HepG2 (cell line): Measurements from ENCODE around the gene AQP6. TPM values are rescaled to one million over a fixed set of nuclear protein-coding genes. Genes with fewer than 3 reads are reported as not detected.

Experiments used
- ATAC-seq: fragments of 200-7000 bp; cut with Tn5 transposase; 3 replicates; pipeline ENCODE4 v1.9.1; 2020; ENCODE audit warnings: mild to moderate bottlenecking, moderate library complexity
- BruUV-seq: library from RNA; stranded (reverse); fragments of 400-500 nt; replicated peaks from 2 replicates; lab custom pipeline; 2021; lab: Mats Ljungman, UMichigan
- CTCF ChIA-PET: fragments of 300-600 bp; formaldehyde crosslinking; extraction: SDS; loops from one replicate; lab custom pipeline; 2021; ENCODE audit warnings: low total read pairs, inconsistent platforms, low intra/inter-chr PET ratio; lab: Yijun Ruan, JAX
- POLR2A ChIA-PET: fragments of 350-600 bp; sonication (Branson Sonifier 250); formaldehyde crosslinking; loops from one replicate; lab custom pipeline; 2020; ENCODE audit warnings: antibody characterized with exemption, inconsistent platforms; lab: Yijun Ruan, JAX
- DNase-seq: peaks from one replicate; pipeline ENCODE4 v3.0.0-alpha.2; 2015; ENCODE audit warnings: low spot score
- FAIRE-seq: peaks from 3 replicates; lab custom pipeline; 2011; peaks lifted over from hg19 to GRCh38; lab: Jason Lieb, UNC
- H2AFZ ChIP-seq: one replicate; pipeline ENCODE4 v1.6.1; 2011; ENCODE audit warnings: low read length, inconsistent platforms
- H3K27ac ChIP-seq: fragments of 300-600 bp; 3 replicates; pipeline ENCODE4 v1.8.0; 2011; ENCODE audit warnings: mixed run types, mild to moderate bottlenecking, mixed read lengths, low read length, inconsistent platforms; ENCODE audit not compliant: insufficient read depth; ENCODE audit errors: extremely low read length
- H3K27me3 ChIP-seq, 2 experiments: fragments of 200-600 bp in 1 of 2; 2 replicates in 1 of 2; 3 replicates in 1 of 2; pipeline versions ENCODE4 v1.6.0 to v1.8.0; 2011; ENCODE audit warnings: low read length in 2 of 2, mild to moderate bottlenecking in 2 of 2, moderate library complexity in 2 of 2, inconsistent platforms in 1 of 2; ENCODE audit not compliant: insufficient read depth in 2 of 2, control insufficient read depth in 1 of 2
- H3K36me3 ChIP-seq, 2 experiments: fragments of 200-600 bp in 1 of 2; replicated peaks in 1 of 2; 2 replicates in 1 of 2; 3 replicates in 1 of 2; pipeline versions ENCODE4 v1.5.1 to v1.8.0; 2011; ENCODE audit warnings: low read length in 2 of 2, inconsistent platforms in 1 of 2; ENCODE audit not compliant: insufficient read depth in 2 of 2, control insufficient read depth in 1 of 2
- H3K4me1 ChIP-seq: 2 replicates; pipeline ENCODE4 v1.5.1; 2012; ENCODE audit warnings: low read length, inconsistent platforms; ENCODE audit not compliant: insufficient read depth
- H3K4me2 ChIP-seq: 2 replicates; pipeline ENCODE4 v1.6.0; 2011; ENCODE audit warnings: low read depth, low read length, inconsistent platforms
- H3K4me3 ChIP-seq, 3 experiments: fragments of 200-600 bp in 1 of 3; sonication (generic), shearing (Covaris generic) in 1 of 3; replicated peaks in 1 of 3; 2 replicates each; pipeline ENCODE4 v1.5.1; 2011 to 2016; ENCODE audit warnings: low read length in 3 of 3, inconsistent platforms in 2 of 3, low read depth in 2 of 3, mild to moderate bottlenecking in 2 of 3, control low read depth in 1 of 3, mixed read lengths in 1 of 3; ENCODE audit not compliant: insufficient read depth in 1 of 3
- H3K79me2 ChIP-seq: one replicate; pipeline ENCODE4 v1.6.1; 2011; ENCODE audit warnings: low read length, inconsistent platforms; ENCODE audit not compliant: insufficient read depth
- H3K9ac ChIP-seq: 2 replicates; pipeline ENCODE4 v1.6.0; 2011; ENCODE audit warnings: mild to moderate bottlenecking, low read depth, low read length, inconsistent platforms; ENCODE audit not compliant: insufficient read depth
- H3K9me3 ChIP-seq: 2 replicates; pipeline ENCODE4 v1.5.1; 2012; ENCODE audit warnings: mild to moderate bottlenecking, low read length
- H4K20me1 ChIP-seq: 2 replicates; pipeline ENCODE4 v1.6.0; 2011; ENCODE audit warnings: inconsistent platforms, mild to moderate bottlenecking, low read length, moderate library complexity; ENCODE audit not compliant: insufficient read depth
- DMAP1 ChIP-seq: IDR thresholded peaks from 2 replicates; pipeline ENCODE4 v1.6.1; 2016
- DZIP1 ChIP-seq: sonication (generic); formaldehyde crosslinking; IDR thresholded peaks from 2 replicates; pipeline ENCODE4 v1.5.0; 2020; ENCODE audit warnings: mild to moderate bottlenecking, missing genetic modification reagents
- EEA1 ChIP-seq: sonication (generic); formaldehyde crosslinking; IDR thresholded peaks from 2 replicates; pipeline ENCODE4 v1.5.1; 2020; ENCODE audit warnings: mild to moderate bottlenecking, missing genetic modification reagents, borderline replicate concordance
- MED1 ChIP-seq: sonication (generic); formaldehyde crosslinking; IDR thresholded peaks from 2 replicates; pipeline ENCODE4 v1.4.0; 2020; ENCODE audit warnings: missing genetic modification reagents
- NFIC ChIP-seq: IDR thresholded peaks from 2 replicates; pipeline ENCODE4 v1.6.1; 2012; ENCODE audit warnings: mild to moderate bottlenecking, low read length, inconsistent platforms
- SALL2 ChIP-seq: sonication (generic); formaldehyde crosslinking; IDR thresholded peaks from 2 replicates; pipeline ENCODE4 v1.8.1; 2023; ENCODE audit warnings: mild to moderate bottlenecking, missing genetic modification reagents, inconsistent platforms
- ZFP41 ChIP-seq: sonication (generic); formaldehyde crosslinking; IDR thresholded peaks from 2 replicates; pipeline ENCODE4 v1.4.0; 2020; ENCODE audit warnings: mild to moderate bottlenecking, missing genetic modification reagents, borderline replicate concordance
- ZNF253 ChIP-seq: sonication (generic); formaldehyde crosslinking; IDR thresholded peaks from 2 replicates; pipeline ENCODE4 v1.8.0; 2022; ENCODE audit warnings: mild to moderate bottlenecking, missing genetic modification reagents, borderline replicate concordance
- ZNF451 ChIP-seq: sonication (generic); formaldehyde crosslinking; IDR thresholded peaks from 2 replicates; pipeline ENCODE4 v1.5.0; 2020; ENCODE audit warnings: mild to moderate bottlenecking, missing genetic modification reagents
- ZNF546 ChIP-seq: sonication (generic); formaldehyde crosslinking; conservative IDR thresholded peaks from 2 replicates; pipeline ENCODE4 v1.8.1; 2023; ENCODE audit warnings: mild to moderate bottlenecking, missing genetic modification reagents
- ZNF598 ChIP-seq: sonication (generic); formaldehyde crosslinking; IDR thresholded peaks from 2 replicates; pipeline ENCODE4 v1.5.1; 2020; ENCODE audit warnings: mild to moderate bottlenecking, missing genetic modification reagents, borderline replicate concordance
- ZNF670 ChIP-seq: sonication (generic); formaldehyde crosslinking; IDR thresholded peaks from 2 replicates; pipeline ENCODE4 v1.8.0; 2022; ENCODE audit warnings: mild to moderate bottlenecking, missing genetic modification reagents, borderline replicate concordance
- ZNF790 ChIP-seq: sonication (generic); formaldehyde crosslinking; IDR thresholded peaks from 2 replicates; pipeline ENCODE4 v1.8.0; 2022; ENCODE audit warnings: missing genetic modification reagents, mild to moderate bottlenecking, borderline replicate concordance
- WGBS: methylation state at CpG from one replicate; pipeline ENCODE4 v1.1.6; 2017; ENCODE audit warnings: low lambda C conversion rate; 5-methylcytosine and 5-hydroxymethylcytosine counted together
- in situ Hi-C: cut with HindIII; loops from 2 replicates; pipeline ENCODE4 v1.10.0; 2017; ENCODE audit warnings: low pct_unique_long_range_greater_than_20kb; ENCODE audit not compliant: extremely low pct_ligation_motif_present
- intact Hi-C: fragments of 100-400 bp; cut with micrococcal nuclease; formaldehyde crosslinking; loops from one replicate; pipeline ENCODE4 v1.10.0; 2022; ENCODE audit not compliant: unreplicated experiment
- polyA plus RNA-seq, 8 experiments: library from polyadenylated mRNA; depleted of rRNA in 3 of 8; stranded (reverse) in 7 of 8; unstranded in 1 of 8; fragments of >200 nt; fragmentation: Illumina TruSeq in 4 of 8; extraction: Trizol in 4 of 8; gene quantifications; 2 replicates each; pipeline versions ENCODE4 v1.2.1 to v1.2.3, GENCODE V29; 2011 to 2016; ENCODE audit warnings: low read depth in 4 of 8, missing spikeins in 1 of 8, mixed read lengths in 1 of 8; ENCODE audit not compliant: insufficient read depth in 1 of 8
- total RNA-seq, 5 experiments: library from RNA; depleted of rRNA; stranded (reverse); fragments of >200 nt; fragmentation: Illumina TruSeq; extraction: Trizol; gene quantifications; 2 replicates each; pipeline ENCODE4 v1.2.3, GENCODE V29; 2016; ENCODE audit warnings: low read depth in 1 of 5

The AQP6 gene
- total and polyA plus RNA-seq, 2 of the 13 experiments (the other 11 are each of a cell fraction or from before 2014, with no cell fraction given), result 0.32 to 1.3 TPM

- TF ChIP-seq DZIP1 (no peak), ZNF253 (CRISPR knock-in tag) (no peak), MED1 (CRISPR knock-in tag) (no peak)
Observed at GRCh38 chr12:49969027-49969426, 3.7 kb upstream of the AQP6 start (continued).

- H3K4me3 ChIP-seq, result no peak overlapping the region
- FAIRE-seq (no peak), DNase-seq (no peak), ATAC-seq (no peak)
- H4K20me1 ChIP-seq, result no peaks in the 10 kb centered on the region
- WGBS, result 63% methylated on average over 12 of the region's 12 CpGs
- peaks cover 2 to 57% of the 10 kb centered on the region in 2 experiments for H3K27me3 ChIP-seq
- no TSS peak for BruUV-seq
- no peak overlapping the region for H3K4me2 ChIP-seq
- no peaks in the 10 kb centered on the region for H3K36me3 ChIP-seq
- no peaks in the 10 kb centered on the region for H3K9me3 ChIP-seq
- H3K27ac ChIP-seq, result no peak overlapping the region
- in situ Hi-C loops (loop anchor here (5.0 kb wide), 1 partner anchor 87 kb away; the partner anchor contains the start of gene ASIC1), intact Hi-C loops (no loop called here)
- H3K79me2 ChIP-seq, result no peaks in the 10 kb centered on the region
- no peak overlapping the region for H3K9ac ChIP-seq
- POLR2A ChIA-PET, result interaction anchor here (3.0 kb wide), 1 partner anchor 10 kb away, joined by 24 read pairs; no protein-coding TSS in a partner anchor
- H3K4me1 ChIP-seq, result peaks cover 56% of the 10 kb centered on the region
- H2AFZ ChIP-seq, result no peak overlapping the region
- CTCF ChIA-PET, result no interaction called here
- TF ChIP-seq ZNF598 (CRISPR knock-in tag) (no peak), EEA1 (no peak), NFIC (no peak), ZNF670 (CRISPR knock-in tag) (no peak), DMAP1 (CRISPR knock-in tag) (no peak), ZNF451 (CRISPR knock-in tag) (no peak), SALL2 (CRISPR knock-in tag) (no peak), ZNF546 (CRISPR knock-in tag) (no peak), ZFP41 (CRISPR knock-in tag) (no peak), ZNF790 (CRISPR knock-in tag) (no peak)
Observed at GRCh38 chr12:49969651-49970429, 2.9 kb upstream of the AQP6 start.
